Tibial artery (tissue), 4 donors: ENCODE measurements around the gene FMO3.

Experiments
- DNase-seq, 2 donors: peaks; one replicate each; pipeline ENCODE4 v3.0.0-alpha.2; 2019
- H3K27ac ChIP-seq, 2 donors: fragments of 200-600 bp; sonication (generic) in 1 of 2; 1 replicate in 1 of 2; 2 replicates in 1 of 2; pipeline ENCODE4 v1.5.1; 2018 to 2019; ENCODE audit warnings: mild to moderate bottlenecking in 1 of 2
- H3K27me3 ChIP-seq, 2 donors: fragments of 200-600 bp; sonication (generic) in 1 of 2; one replicate each; pipeline versions ENCODE4 v1.5.1 to v1.6.0; 2016 to 2019
- H3K36me3 ChIP-seq, 3 donors: fragments of 200-600 bp; sonication (generic) in 2 of 3; one replicate each; pipeline ENCODE4 v1.5.1; 2016 to 2019; ENCODE audit warnings: mild to moderate bottlenecking in 2 of 3
- H3K4me1 ChIP-seq, 4 donors: fragments of 200-600 bp; sonication (generic) in 2 of 4; 1 replicate in 3 of 4; 2 replicates in 1 of 4; pipeline ENCODE4 v1.5.1; 2016 to 2019
- H3K4me3 ChIP-seq, 2 donors: fragments of 200-600 bp; sonication (generic) in 1 of 2; 1 replicate in 1 of 2; 2 replicates in 1 of 2; pipeline ENCODE4 v1.5.1; 2018 to 2019; ENCODE audit warnings: mild to moderate bottlenecking in 2 of 2
- H3K9me3 ChIP-seq, 3 donors: fragments of 200-600 bp; sonication (generic) in 1 of 3; one replicate each; pipeline ENCODE4 v1.5.1; 2016 to 2019
- CTCF ChIP-seq, 2 experiments: fragments of 200-600 bp in 1 of 2; fragments of 450-650 bp in 1 of 2; IDR thresholded peaks; one replicate each; pipeline ENCODE4 v1.5.1; 2017 to 2019; ENCODE audit warnings: antibody characterized with exemption in 2 of 2, mild to moderate bottlenecking in 1 of 2, moderate library complexity in 1 of 2
- intact Hi-C: fragments of 100-400 bp; cut with DNase I; formaldehyde crosslinking; loops from one replicate; pipeline ENCODE4 v1.15.0; 2023; ENCODE audit warnings: low total_unique reads

Gene FMO3

GRCh38 chr1:171062902-171063301 lies 27.8 kb upstream of the FMO3 start:
- TF ChIP-seq CTCF (IDR thresholded peaks at IDR 0.05) = no peak
- intact Hi-C loops = no loop called here
- Histone ChIP-seq H3K4me3 (no peak overlapping the region), H3K36me3 (no peaks in the 10 kb centered on the region), H3K27ac (no peak overlapping the region), H3K27me3 (no peaks in the 10 kb centered on the region), H3K9me3 (peaks cover 0 to 2% (median 0%) of the 10 kb centered on the region in 3 donors), H3K4me1 (no peaks in the 10 kb centered on the region)
- DNase-seq = no peak

GRCh38 chr1:171075041-171075440 lies 15.7 kb upstream of the FMO3 start:
- Histone ChIP-seq H3K4me1 (no peaks in the 10 kb centered on the region), H3K27ac (no peak overlapping the region), H3K27me3 (no peaks in the 10 kb centered on the region), H3K36me3 (no peaks in the 10 kb centered on the region), H3K4me3 (no peak overlapping the region), H3K9me3 (no peaks in the 10 kb centered on the region)
- intact Hi-C loops = no loop called here
- no peak for DNase-seq
- TF ChIP-seq CTCF (IDR thresholded peaks at IDR 0.05) = no peak

- DNase-seq = no peak
- peak; percentile 47 to 67 for TF ChIP-seq CTCF (IDR thresholded peaks at IDR 0.05)
- Histone ChIP-seq H3K36me3 (no peaks in the 10 kb centered on the region), H3K4me1 (peaks cover 0 to 16% (median 8%) of the 10 kb centered on the region in 4 donors), H3K4me3 (no peak overlapping the region), H3K9me3 (no peaks in the 10 kb centered on the region), H3K27ac (peak overlapping the region; percentile 61 to 68), H3K27me3 (no peaks in the 10 kb centered on the region)
- intact Hi-C loops = loop anchor here (5.0 kb wide), 1 partner anchor 146 kb away; no protein-coding TSS in a partner anchor
Observed at GRCh38 chr1:171081314-171081753, 9.4 kb upstream of the FMO3 start.

- no peak overlapping the region for H3K4me3 ChIP-seq
- no peaks in the 10 kb centered on the region for H3K9me3 ChIP-seq
- TF ChIP-seq CTCF (IDR thresholded peaks at IDR 0.05) = no peak
- peak overlapping the region; percentile 61 to 68 for H3K27ac ChIP-seq
- no peak for DNase-seq
- no peaks in the 10 kb centered on the region for H3K27me3 ChIP-seq
- peaks cover 0 to 16% (median 8%) of the 10 kb centered on the region in 4 donors for H3K4me1 ChIP-seq
- H3K36me3 ChIP-seq = no peaks in the 10 kb centered on the region
- intact Hi-C loops = loop anchor here (5.0 kb wide), 1 partner anchor 146 kb away; no protein-coding TSS in a partner anchor
Observed at GRCh38 chr1:171081763-171082201, 8.9 kb upstream of the FMO3 start.

- Histone ChIP-seq H3K9me3 (no peaks in the 10 kb centered on the region), H3K4me1 (peaks cover 0 to 16% (median 8%) of the 10 kb centered on the region in 4 donors), H3K27ac (peak overlapping the region; percentile 61 to 68), H3K27me3 (no peaks in the 10 kb centered on the region), H3K4me3 (no peak overlapping the region), H3K36me3 (no peaks in the 10 kb centered on the region)
- intact Hi-C loops = loop anchor here (5.0 kb wide), 1 partner anchor 145 kb away; no protein-coding TSS in a partner anchor
- no peak for DNase-seq
- TF ChIP-seq CTCF (IDR thresholded peaks at IDR 0.05) = no peak
Observed at GRCh38 chr1:171082606-171083005, 8.1 kb upstream of the FMO3 start.
